ENCODE results near the gene ZFYVE28.

Gene ZFYVE28

DNA sequence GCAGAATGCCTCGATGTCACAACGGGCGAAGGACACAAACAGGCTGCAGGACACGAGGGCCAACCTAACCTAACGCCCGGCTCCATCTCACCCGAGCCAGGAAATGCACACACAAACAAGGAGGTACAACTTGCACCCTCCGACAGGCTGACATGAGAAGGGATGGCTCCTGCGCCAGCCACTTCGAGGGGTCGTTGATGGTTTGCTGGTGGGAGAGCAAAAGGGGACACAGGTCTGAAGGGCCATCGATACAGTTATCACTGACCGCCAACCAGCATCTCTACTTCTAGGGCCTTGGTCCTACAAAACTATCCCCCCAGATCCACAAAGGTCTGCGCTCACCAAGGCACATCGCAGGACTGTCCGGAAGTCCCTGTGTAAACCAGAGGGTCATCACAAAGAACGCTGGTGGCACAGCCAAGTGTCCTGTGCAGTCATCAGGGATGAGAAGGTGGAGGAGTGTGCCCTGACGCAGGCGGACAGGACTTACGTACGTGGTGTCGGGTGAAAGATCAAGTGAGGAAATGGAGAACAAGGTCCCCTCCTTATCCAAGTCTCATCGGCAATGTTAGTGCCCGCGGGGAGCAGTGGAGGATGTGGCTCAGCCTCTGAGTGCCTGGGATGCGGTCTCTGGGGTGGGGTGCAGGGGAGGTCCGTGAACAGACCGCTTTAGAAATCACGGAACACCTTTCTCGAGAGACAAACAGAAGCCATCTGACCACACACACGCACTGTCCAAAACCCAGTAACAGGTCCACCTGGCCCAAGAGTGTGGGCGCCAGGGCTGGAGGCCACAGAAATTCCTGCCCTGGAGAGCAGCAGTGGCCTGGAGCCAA is 163.6 kb downstream of the ZFYVE28 start:
- TF ChIP-seq, protein P1, sequence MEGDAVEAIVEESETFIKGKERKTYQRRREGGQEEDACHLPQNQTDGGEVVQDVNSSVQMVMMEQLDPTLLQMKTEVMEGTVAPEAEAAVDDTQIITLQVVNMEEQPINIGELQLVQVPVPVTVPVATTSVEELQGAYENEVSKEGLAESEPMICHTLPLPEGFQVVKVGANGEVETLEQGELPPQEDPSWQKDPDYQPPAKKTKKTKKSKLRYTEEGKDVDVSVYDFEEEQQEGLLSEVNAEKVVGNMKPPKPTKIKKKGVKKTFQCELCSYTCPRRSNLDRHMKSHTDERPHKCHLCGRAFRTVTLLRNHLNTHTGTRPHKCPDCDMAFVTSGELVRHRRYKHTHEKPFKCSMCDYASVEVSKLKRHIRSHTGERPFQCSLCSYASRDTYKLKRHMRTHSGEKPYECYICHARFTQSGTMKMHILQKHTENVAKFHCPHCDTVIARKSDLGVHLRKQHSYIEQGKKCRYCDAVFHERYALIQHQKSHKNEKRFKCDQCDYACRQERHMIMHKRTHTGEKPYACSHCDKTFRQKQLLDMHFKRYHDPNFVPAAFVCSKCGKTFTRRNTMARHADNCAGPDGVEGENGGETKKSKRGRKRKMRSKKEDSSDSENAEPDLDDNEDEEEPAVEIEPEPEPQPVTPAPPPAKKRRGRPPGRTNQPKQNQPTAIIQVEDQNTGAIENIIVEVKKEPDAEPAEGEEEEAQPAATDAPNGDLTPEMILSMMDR (IDR thresholded peaks at IDR 0.05; ENCODE audit: control insufficient read depth, extremely low read depth, insufficient read depth): no peak
- no peak for DNase-seq (ENCODE audit: low read depth)

DNA sequence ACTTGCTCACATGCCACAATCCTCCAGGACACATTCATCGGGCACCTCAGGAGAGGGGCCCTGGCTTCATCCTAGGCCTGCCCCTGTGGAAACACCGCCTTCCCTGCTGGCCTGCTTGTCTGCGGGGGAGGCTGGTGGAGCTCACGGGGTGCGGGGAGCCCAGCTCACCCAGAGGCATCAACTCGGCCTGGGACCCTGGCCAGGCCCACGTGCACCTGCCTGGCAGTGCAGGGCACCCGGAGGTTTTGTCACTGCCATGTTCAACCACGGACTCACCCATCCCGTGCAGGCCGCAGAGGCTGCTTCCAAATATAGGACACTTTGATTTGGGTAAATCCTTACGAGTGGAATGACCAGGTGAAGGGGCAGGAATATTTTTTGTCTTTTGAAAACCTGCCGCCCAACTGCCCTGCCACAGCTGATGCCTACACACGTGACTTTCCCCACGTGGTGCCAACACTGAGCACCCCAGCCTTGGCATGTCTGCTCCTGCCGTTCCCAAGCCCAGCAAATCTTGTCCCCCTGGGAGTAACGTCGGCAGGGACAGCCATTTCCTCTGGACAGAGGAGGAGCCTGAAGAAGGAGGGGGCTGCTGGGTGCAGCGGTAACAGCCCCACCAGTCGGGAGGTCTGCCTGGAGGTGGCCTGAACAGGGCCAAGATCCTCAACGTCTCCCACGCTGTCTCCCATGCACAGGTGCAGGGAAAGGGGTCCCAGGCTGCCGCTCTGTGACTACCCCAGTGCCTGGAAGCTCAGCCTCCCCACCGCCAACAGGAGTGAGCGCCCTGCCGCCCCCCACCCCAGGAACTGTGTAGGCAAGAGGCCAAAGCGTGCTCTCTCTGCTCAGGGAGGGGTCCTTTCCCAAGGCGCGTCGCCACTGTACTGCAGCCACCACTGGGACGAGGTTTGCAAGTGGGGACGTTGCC is 165.0 kb downstream of the ZFYVE28 start:
- no peak for DNase-seq (ENCODE audit: low read depth)
- no peak overlapping the region for H3K4me3 ChIP-seq (ENCODE audit: low read depth, low read length)
- TF ChIP-seq, protein P1 (IDR thresholded peaks at IDR 0.05; ENCODE audit: control insufficient read depth, extremely low read depth, insufficient read depth): no peak

More for the DNA sequence above, 163.6 kb downstream of the ZFYVE28 start:
- no peak overlapping the region for H3K4me3 ChIP-seq (ENCODE audit: low read depth, low read length)

DNA sequence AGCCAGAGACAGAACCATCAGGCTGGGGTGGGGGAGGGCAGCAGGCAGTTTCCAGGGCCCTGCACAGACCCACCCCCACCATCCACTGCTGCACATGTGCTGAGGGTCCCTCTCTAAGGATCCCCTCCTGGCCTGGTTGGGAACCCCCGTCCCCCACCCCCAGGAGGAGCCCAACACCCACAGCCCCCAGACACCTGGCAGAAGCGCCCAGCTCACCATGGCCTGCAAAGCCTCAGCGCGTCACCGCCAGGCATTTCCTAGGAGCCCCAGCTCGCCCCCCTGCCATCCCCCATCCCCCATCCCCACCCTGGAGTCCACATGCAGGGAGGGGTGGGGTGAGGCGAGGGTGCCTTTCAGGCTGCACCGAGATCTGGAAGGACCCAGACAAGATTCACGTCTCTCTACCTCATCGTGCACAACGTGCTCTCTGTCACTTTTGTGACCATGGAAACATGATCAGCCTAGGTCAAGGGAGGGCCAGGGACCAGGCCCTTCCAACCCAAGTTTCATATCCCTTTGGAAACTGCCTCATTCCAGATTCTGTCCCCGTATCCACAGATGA is 165.8 kb downstream of the ZFYVE28 start:
- DNase-seq (ENCODE audit: low read depth): no peak

DNA sequence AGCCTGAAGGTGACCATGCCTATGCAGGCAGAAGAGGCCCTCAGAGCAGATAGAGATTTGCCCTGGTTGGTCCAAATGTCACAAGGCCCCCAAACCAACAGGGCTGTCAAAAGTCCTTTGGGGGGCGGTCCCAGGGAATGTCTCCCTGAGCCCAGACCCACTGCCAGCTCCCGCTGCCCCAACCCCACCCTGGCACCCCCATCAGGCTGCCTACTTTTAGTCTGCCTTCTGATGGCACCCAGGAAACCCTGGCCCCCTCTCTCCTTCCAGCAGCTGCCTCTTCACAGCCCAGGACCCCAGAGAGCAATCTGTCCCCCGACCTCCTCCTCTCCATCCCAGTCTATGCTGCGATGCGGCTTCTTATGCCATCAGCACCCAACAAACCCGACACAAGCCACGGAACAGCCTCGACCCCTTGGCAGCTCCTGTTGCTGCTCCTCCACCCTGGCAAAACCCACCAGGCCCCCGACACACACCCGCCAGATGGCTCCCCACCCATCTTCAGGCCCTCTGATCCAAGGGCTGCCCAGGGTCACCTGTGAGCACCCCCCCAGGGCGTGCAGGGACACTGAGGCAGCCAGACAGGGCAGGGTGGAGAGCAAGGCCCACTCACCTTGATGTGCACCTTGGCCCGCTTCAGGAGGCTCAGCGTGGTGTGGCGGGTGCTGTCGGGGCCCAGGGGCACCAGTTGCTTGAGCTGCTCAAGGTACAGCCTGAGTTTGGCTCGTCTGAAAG is 166.5 kb downstream of the ZFYVE28 start:
- DNase-seq (ENCODE audit: low read depth): no peak
- TF ChIP-seq, protein P1 (IDR thresholded peaks at IDR 0.05; ENCODE audit: control insufficient read depth, extremely low read depth, insufficient read depth): no peak

More for the DNA sequence above, 165.8 kb downstream of the ZFYVE28 start:
- TF ChIP-seq, protein P1 (IDR thresholded peaks at IDR 0.05; ENCODE audit: control insufficient read depth, extremely low read depth, insufficient read depth): no peak
- no peak overlapping the region for H3K4me3 ChIP-seq (ENCODE audit: low read depth, low read length)

DNA sequence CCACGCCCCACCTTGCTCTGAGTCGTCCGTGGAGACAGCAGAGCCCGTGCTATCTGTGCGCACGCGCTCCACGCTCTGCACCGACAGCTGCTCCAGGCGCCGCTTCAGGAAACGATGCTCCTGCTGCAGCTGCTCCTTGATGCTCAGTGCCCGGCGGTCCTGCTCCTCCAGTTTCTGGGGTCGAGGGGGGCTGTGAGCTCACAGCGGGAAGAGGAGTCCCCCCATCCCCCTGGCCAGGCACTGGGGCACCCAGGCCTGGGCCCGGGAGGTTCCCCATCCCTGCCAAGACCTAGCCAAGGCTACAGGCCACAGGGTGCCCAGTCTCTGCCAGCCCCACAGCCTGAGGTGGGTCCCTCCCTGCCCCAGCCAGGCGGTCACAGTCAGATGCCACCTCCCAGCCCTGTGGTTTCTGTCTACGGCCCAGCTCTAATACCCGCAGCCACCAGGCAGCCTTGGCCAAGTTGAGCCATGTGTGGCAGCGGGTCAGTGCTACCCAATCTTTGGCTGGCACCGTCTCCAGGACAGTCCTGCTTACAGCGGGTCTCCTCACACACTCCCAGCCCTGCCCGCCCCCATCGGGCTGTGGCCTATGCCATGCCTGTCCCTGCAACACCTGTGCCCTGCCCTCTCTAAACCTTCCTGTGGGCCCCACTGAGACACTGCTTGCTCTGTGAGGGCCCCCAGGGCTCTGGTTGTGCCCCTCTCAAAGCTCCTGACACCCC is 167.2 kb downstream of the ZFYVE28 start:
- H3K4me3 ChIP-seq (ENCODE audit: low read depth, low read length): no peak overlapping the region
- DNase-seq (ENCODE audit: low read depth): no peak
- TF ChIP-seq, protein P1 (IDR thresholded peaks at IDR 0.05; ENCODE audit: control insufficient read depth, extremely low read depth, insufficient read depth): no peak

More for the DNA sequence above, 166.5 kb downstream of the ZFYVE28 start:
- no peak overlapping the region for H3K4me3 ChIP-seq (ENCODE audit: low read depth, low read length)

Measured in LNCaP clone FGC (cell line).